WTC11 (cell line): ENCODE data around the gene CSPG4. TPM values are rescaled to one million over a fixed set of nuclear protein-coding genes. Genes with fewer than 3 reads are reported as not detected.

ENCODE experiments used
- ATAC-seq: fragments of 200-7000 bp; cut with Tn5 transposase; 2 replicates; pipeline ENCODE4 v1.10.0; 2021; ENCODE audit warnings: mild to moderate bottlenecking, moderate library complexity
- CTCF ChIA-PET: fragments of 300-600 bp; sonication (Branson Sonifier 250); formaldehyde crosslinking; loops from one replicate; lab custom pipeline; 2021; ENCODE audit warnings: antibody characterized with exemption; lab: Charles Lee
- POLR2A ChIA-PET: fragments of 350-600 bp; sonication (Branson Sonifier 250); formaldehyde crosslinking; loops from one replicate; lab custom pipeline; 2021; ENCODE audit warnings: antibody characterized with exemption; lab: Charles Lee
- DNase-seq: peaks from one replicate; pipeline ENCODE4 v3.0.0; 2021; ENCODE audit warnings: low spot score
- H3K27ac Mint-ChIP-seq: 2 replicates; pipeline ENCODE4 v1.8.0; 2021; ENCODE audit warnings: mixed read lengths
- H3K27me3 Mint-ChIP-seq: 2 replicates; pipeline ENCODE4 v1.8.0; 2021; ENCODE audit warnings: low read depth, mild to moderate bottlenecking, moderate library complexity, mixed read lengths
- H3K36me3 Mint-ChIP-seq: 2 replicates; pipeline ENCODE4 v1.8.0; 2021; ENCODE audit warnings: mixed read lengths
- H3K4me1 Mint-ChIP-seq: 2 replicates; pipeline ENCODE4 v1.8.0; 2022; ENCODE audit warnings: mixed read lengths
- H3K4me3 Mint-ChIP-seq: 2 replicates; pipeline ENCODE4 v1.8.0; 2021; ENCODE audit warnings: mild to moderate bottlenecking, moderate library complexity, mixed read lengths
- H3K9me3 Mint-ChIP-seq: 2 replicates; pipeline ENCODE4 v1.8.0; 2021; ENCODE audit warnings: mixed read lengths
- CREM ChIP-seq: sonication (generic); formaldehyde crosslinking; IDR thresholded peaks from 2 replicates; pipeline ENCODE4 v1.8.1; 2022; ENCODE audit warnings: mild to moderate bottlenecking, missing genetic modification reagents, moderate library complexity
- E2F1 ChIP-seq: sonication (generic); formaldehyde crosslinking; IDR thresholded peaks from 2 replicates; pipeline ENCODE4 v1.8.0; 2022; ENCODE audit warnings: mild to moderate bottlenecking, missing genetic modification reagents
- ETV6 ChIP-seq: sonication (generic); formaldehyde crosslinking; IDR thresholded peaks from 2 replicates; pipeline ENCODE4 v1.8.1; 2022; ENCODE audit warnings: mild to moderate bottlenecking, missing genetic modification reagents
- GABPB1 ChIP-seq: sonication (generic); formaldehyde crosslinking; IDR thresholded peaks from 2 replicates; pipeline ENCODE4 v1.8.1; 2023; ENCODE audit warnings: mild to moderate bottlenecking, missing genetic modification reagents
- HMGA2 ChIP-seq: fragments of 250-450 bp; sonication (Bioruptor Pico); IDR thresholded peaks from 2 replicates; pipeline ENCODE4 v1.4.0; 2021; ENCODE audit warnings: mild to moderate bottlenecking, moderate library complexity
- JUN ChIP-seq: sonication (generic); formaldehyde crosslinking; IDR thresholded peaks from 2 replicates; pipeline ENCODE4 v1.8.0; 2023; ENCODE audit warnings: mild to moderate bottlenecking, missing genetic modification reagents
- KAT7 ChIP-seq: sonication (generic); formaldehyde crosslinking; IDR thresholded peaks from 2 replicates; pipeline ENCODE4 v1.8.1; 2023; ENCODE audit warnings: missing genetic modification reagents, mild to moderate bottlenecking, borderline replicate concordance
- NFYB ChIP-seq: sonication (generic); formaldehyde crosslinking; conservative IDR thresholded peaks from 2 replicates; pipeline ENCODE4 v1.8.0; 2022; ENCODE audit warnings: low read depth, missing genetic modification reagents
- NR3C1 ChIP-seq: sonication (generic); formaldehyde crosslinking; conservative IDR thresholded peaks from 2 replicates; pipeline ENCODE4 v1.8.1; 2023; ENCODE audit warnings: low read depth, mild to moderate bottlenecking, missing genetic modification reagents
- OVOL2 ChIP-seq: fragments of 250-450 bp; sonication (Bioruptor Pico); IDR thresholded peaks from 2 replicates; pipeline ENCODE4 v1.9.0; 2021; ENCODE audit warnings: mild to moderate bottlenecking, borderline replicate concordance
- PRRX2 ChIP-seq: fragments of 250-450 bp; sonication (Bioruptor Pico); IDR thresholded peaks from 2 replicates; pipeline ENCODE4 v1.8.0; 2021; ENCODE audit warnings: mild to moderate bottlenecking
- RORB ChIP-seq: fragments of 250-450 bp; sonication (Bioruptor Pico); IDR thresholded peaks from 2 replicates; pipeline ENCODE4 v1.9.0; 2021; ENCODE audit warnings: mild to moderate bottlenecking
- SOX15 ChIP-seq: fragments of 250-450 bp; sonication (Bioruptor Pico); IDR thresholded peaks from 2 replicates; pipeline ENCODE4 v1.9.0; 2021; ENCODE audit warnings: mild to moderate bottlenecking
- USF1 ChIP-seq: sonication (generic); formaldehyde crosslinking; IDR thresholded peaks from 2 replicates; pipeline ENCODE4 v1.8.0; 2022; ENCODE audit warnings: mild to moderate bottlenecking, missing genetic modification reagents
- ZBTB21 ChIP-seq: sonication (generic); formaldehyde crosslinking; IDR thresholded peaks from 2 replicates; pipeline ENCODE4 v1.8.1; 2023; ENCODE audit warnings: mild to moderate bottlenecking, missing genetic modification reagents, borderline replicate concordance
- ZNF281 ChIP-seq: sonication (generic); formaldehyde crosslinking; IDR thresholded peaks from 2 replicates; pipeline ENCODE4 v1.8.0; 2023; ENCODE audit warnings: mild to moderate bottlenecking, missing genetic modification reagents
- ZNF317 ChIP-seq: sonication (generic); formaldehyde crosslinking; IDR thresholded peaks from 2 replicates; pipeline ENCODE4 v1.8.1; 2023; ENCODE audit warnings: low read depth, mild to moderate bottlenecking, moderate library complexity, missing genetic modification reagents, borderline replicate concordance
- ZNF396 ChIP-seq: fragments of 250-450 bp; sonication (Bioruptor Pico); IDR thresholded peaks from 2 replicates; pipeline ENCODE4 v1.8.0; 2021; ENCODE audit warnings: mild to moderate bottlenecking, moderate library complexity, borderline replicate concordance
- ZNF512 ChIP-seq: sonication (generic); formaldehyde crosslinking; IDR thresholded peaks from 2 replicates; pipeline ENCODE4 v1.8.1; 2022; ENCODE audit warnings: missing genetic modification reagents, borderline replicate concordance
- ZSCAN18 ChIP-seq: fragments of 250-450 bp; sonication (Bioruptor Pico); IDR thresholded peaks from 2 replicates; pipeline ENCODE4 v2.1.2; 2022; ENCODE audit warnings: mild to moderate bottlenecking, moderate library complexity
- total RNA-seq: library from RNA; stranded (reverse); gene quantifications from 3 replicates; pipeline ENCODE4 v1.2.3, GENCODE V29; 2021
- TF ChIP-seq, protein P1 (sequence below): sonication (generic); formaldehyde crosslinking; IDR thresholded peaks from 2 replicates; pipeline ENCODE4 v1.8.1; 2022; ENCODE audit warnings: low read depth, missing genetic modification reagents, borderline replicate concordance
- TF ChIP-seq, protein P2 (sequence below): sonication (generic); formaldehyde crosslinking; IDR thresholded peaks from 2 replicates; pipeline ENCODE4 v1.8.0; 2022; ENCODE audit warnings: mild to moderate bottlenecking, missing genetic modification reagents
- TF ChIP-seq, protein P3 (sequence below): sonication (generic); formaldehyde crosslinking; IDR thresholded peaks from 2 replicates; pipeline ENCODE4 v1.8.0; 2022; ENCODE audit warnings: mild to moderate bottlenecking, missing genetic modification reagents

The CSPG4 gene
- total RNA-seq, 1 experiment from 2014 or later = 2.9 TPM

GRCh38 chr15:75631935-75632334 lies 80.7 kb downstream of the CSPG4 start:
- ATAC-seq (no peak), DNase-seq (no peak)
- no peaks in the 10 kb centered on the region for H3K9me3 Mint-ChIP-seq
- H3K4me1 Mint-ChIP-seq = peaks cover 20% of the 10 kb centered on the region
- no peaks in the 10 kb centered on the region for H3K36me3 Mint-ChIP-seq
- H3K27me3 Mint-ChIP-seq = no peaks in the 10 kb centered on the region
- no peak for TF ChIP-seq ETV6 (CRISPR knock-in tag)
- TF ChIP-seq SOX15 (CRISPR knock-in tag) = no peak
- no peak for TF ChIP-seq USF1 (CRISPR knock-in tag)
- no peak for TF ChIP-seq ZNF512
- TF ChIP-seq RORB = no peak
- TF ChIP-seq ZNF396 (CRISPR knock-in tag) = no peak
- TF ChIP-seq ZBTB21 = no peak
- no peak for TF ChIP-seq HMGA2 (CRISPR knock-in tag)
- TF ChIP-seq E2F1 (CRISPR knock-in tag) = no peak
- TF ChIP-seq ZNF317 (CRISPR knock-in tag) = no peak
- TF ChIP-seq, protein P1, sequence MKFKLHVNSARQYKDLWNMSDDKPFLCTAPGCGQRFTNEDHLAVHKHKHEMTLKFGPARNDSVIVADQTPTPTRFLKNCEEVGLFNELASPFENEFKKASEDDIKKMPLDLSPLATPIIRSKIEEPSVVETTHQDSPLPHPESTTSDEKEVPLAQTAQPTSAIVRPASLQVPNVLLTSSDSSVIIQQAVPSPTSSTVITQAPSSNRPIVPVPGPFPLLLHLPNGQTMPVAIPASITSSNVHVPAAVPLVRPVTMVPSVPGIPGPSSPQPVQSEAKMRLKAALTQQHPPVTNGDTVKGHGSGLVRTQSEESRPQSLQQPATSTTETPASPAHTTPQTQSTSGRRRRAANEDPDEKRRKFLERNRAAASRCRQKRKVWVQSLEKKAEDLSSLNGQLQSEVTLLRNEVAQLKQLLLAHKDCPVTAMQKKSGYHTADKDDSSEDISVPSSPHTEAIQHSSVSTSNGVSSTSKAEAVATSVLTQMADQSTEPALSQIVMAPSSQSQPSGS = no peak
- no peak for TF ChIP-seq PRRX2 (CRISPR knock-in tag)
- no peak for TF ChIP-seq GABPB1 (CRISPR knock-in tag)
- H3K27ac Mint-ChIP-seq = no peak overlapping the region
- ChIA-PET POLR2A (no interaction called here), CTCF (no interaction called here)
- H3K4me3 Mint-ChIP-seq = no peak overlapping the region

- H3K27ac Mint-ChIP-seq = peak within 1 kb of the TSS; percentile 98
- peaks cover 12% of the 10 kb centered on the region for H3K4me1 Mint-ChIP-seq
- no peaks in the 10 kb centered on the region for H3K27me3 Mint-ChIP-seq
- H3K4me3 Mint-ChIP-seq = peak within 1 kb of the TSS; percentile 91
- H3K9me3 Mint-ChIP-seq = no peaks in the 10 kb centered on the region
- ATAC-seq (peak; percentile 88), DNase-seq (peak; percentile 96)
- H3K36me3 Mint-ChIP-seq = 0 out of 2 replicates have a peak, but pooled peaks cover 3% of the 10 kb centered on the region
- ChIA-PET POLR2A (interaction anchor here (0.6 to 2.9 kb wide), 11 partner anchors 9 to 258 kb away, joined by 3 to 34 read pairs (median 9); partner anchors contain the start of genes IMP3, SIN3A and SNX33), CTCF (interaction anchor here (0.7 to 2.1 kb wide), 12 partner anchors 14 to 257 kb away, joined by 3 to 26 read pairs (median 6); partner anchors contain the start of genes IMP3, MAN2C1, PTPN9 and SIN3A)
- TF ChIP-seq, protein P2, sequence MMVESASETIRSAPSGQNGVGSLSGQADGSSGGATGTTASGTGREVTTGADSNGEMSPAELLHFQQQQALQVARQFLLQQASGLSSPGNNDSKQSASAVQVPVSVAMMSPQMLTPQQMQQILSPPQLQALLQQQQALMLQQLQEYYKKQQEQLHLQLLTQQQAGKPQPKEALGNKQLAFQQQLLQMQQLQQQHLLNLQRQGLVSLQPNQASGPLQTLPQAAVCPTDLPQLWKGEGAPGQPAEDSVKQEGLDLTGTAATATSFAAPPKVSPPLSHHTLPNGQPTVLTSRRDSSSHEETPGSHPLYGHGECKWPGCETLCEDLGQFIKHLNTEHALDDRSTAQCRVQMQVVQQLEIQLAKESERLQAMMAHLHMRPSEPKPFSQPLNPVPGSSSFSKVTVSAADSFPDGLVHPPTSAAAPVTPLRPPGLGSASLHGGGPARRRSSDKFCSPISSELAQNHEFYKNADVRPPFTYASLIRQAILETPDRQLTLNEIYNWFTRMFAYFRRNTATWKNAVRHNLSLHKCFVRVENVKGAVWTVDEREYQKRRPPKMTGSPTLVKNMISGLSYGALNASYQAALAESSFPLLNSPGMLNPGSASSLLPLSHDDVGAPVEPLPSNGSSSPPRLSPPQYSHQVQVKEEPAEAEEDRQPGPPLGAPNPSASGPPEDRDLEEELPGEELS (CRISPR knock-in tag) = peak; percentile 43; the same call in 1 of the 2 replicates
- no peak for TF ChIP-seq OVOL2 (CRISPR knock-in tag)
- TF ChIP-seq HMGA2 (CRISPR knock-in tag) = no peak
- TF ChIP-seq CREM (CRISPR knock-in tag) = 0 out of 2 replicates have a peak, but pooled peaks have one; percentile 23
- TF ChIP-seq, protein P3, sequence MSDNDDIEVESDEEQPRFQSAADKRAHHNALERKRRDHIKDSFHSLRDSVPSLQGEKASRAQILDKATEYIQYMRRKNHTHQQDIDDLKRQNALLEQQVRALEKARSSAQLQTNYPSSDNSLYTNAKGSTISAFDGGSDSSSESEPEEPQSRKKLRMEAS (CRISPR knock-in tag) = peak; percentile 59; the same call in 1 of the 2 replicates
- no peak for TF ChIP-seq NFYB (CRISPR knock-in tag)
- no peak for TF ChIP-seq KAT7 (CRISPR knock-in tag)
- TF ChIP-seq ZSCAN18 (CRISPR knock-in tag) = no peak
- TF ChIP-seq JUN (CRISPR knock-in tag) = 0 out of 2 replicates have a peak, but pooled peaks have one; percentile 39
- TF ChIP-seq ZNF281 (CRISPR knock-in tag) = peak; percentile 87; the same call in 1 of the 2 replicates
- no peak for TF ChIP-seq NR3C1
Measured at GRCh38 chr15:75625542-75626347, 86.9 kb downstream of the CSPG4 start, which contains the start of gene SNUPN. Gene SNUPN, minus strand, starts transcription at chr15:75625725. Its CDS starts 4,674 bp downstream, at chr15:75621051.
